ENCODE measurements around the gene MRPS2.
"Not testable (repeated sequence)": the region's sequence is repeated elsewhere in the genome, so short reads cannot be mapped to it uniquely, and the experiment has no call there.

DNA sequence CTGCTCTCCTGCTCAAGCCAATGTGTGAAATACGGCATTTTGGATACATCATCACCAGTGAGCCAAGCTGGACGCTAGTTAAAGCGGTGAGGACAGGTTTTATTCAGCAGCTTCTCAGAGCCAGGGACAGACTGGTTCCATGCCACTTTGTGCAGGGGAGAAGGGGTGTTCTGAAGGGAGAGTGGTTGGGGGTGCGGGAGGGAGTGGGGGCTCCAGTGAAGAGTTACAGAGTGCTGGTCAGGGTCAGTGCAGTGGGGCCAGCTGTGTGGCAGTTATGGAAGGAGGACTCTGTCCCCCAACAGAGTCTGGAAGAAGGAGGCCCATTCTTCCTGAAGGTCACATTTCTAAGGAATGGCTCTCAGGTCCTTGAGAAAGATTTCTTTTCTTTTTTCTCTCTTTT is 34.3 kb downstream of the MRPS2 start:
- TF ChIP-seq, protein P1, sequence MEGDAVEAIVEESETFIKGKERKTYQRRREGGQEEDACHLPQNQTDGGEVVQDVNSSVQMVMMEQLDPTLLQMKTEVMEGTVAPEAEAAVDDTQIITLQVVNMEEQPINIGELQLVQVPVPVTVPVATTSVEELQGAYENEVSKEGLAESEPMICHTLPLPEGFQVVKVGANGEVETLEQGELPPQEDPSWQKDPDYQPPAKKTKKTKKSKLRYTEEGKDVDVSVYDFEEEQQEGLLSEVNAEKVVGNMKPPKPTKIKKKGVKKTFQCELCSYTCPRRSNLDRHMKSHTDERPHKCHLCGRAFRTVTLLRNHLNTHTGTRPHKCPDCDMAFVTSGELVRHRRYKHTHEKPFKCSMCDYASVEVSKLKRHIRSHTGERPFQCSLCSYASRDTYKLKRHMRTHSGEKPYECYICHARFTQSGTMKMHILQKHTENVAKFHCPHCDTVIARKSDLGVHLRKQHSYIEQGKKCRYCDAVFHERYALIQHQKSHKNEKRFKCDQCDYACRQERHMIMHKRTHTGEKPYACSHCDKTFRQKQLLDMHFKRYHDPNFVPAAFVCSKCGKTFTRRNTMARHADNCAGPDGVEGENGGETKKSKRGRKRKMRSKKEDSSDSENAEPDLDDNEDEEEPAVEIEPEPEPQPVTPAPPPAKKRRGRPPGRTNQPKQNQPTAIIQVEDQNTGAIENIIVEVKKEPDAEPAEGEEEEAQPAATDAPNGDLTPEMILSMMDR (IDR thresholded peaks at IDR 0.05) = not testable (repeated sequence)
- not testable (repeated sequence) for TF ChIP-seq POLR2A (IDR thresholded peaks at IDR 0.05)

Data from heart left ventricle (tissue), 13 donors.